ENCODE results near the gene UGT1A8. TPM values are rescaled to one million over a fixed set of nuclear protein-coding genes. Genes with fewer than 3 reads are reported as not detected.
"Not testable (repeated sequence)": the region's sequence is repeated elsewhere in the genome, so short reads cannot be mapped to it uniquely, and the experiment has no call there.

UGT1A8 gene
- polyA plus RNA-seq, 1 of the 3 experiments (the other 2 are of a cell fraction), result not detected

DNA sequence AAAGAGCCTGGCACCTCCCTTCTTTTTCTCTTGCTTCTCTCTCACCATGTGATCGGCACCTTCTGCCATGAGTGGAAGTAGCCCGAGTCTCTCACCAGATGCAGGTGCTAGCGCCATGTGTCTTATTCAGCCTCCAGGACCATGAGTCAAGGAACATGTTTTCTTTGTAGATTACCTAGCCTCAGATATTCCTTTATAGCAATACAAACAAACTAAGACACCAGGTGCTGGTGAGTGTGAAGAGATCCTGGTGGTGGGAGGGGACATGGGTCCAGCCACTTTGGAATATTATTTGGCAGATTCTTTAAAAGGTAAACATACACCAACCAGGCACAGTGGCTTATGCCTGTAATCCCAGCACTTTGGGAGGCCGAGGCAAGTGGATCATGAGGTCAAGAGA is 45.0 kb upstream of the UGT1A8 start:
- Histone ChIP-seq H2AFZ (ENCODE audit: low read depth) (no peak overlapping the region), H3K9me3 (no peaks in the 10 kb centered on the region), H3K79me2 (ENCODE audit: insufficient read depth) (no peaks in the 10 kb centered on the region), H3K27me3 (ENCODE audit: insufficient read depth) (no peaks in the 10 kb centered on the region), H3K9ac (no peak overlapping the region), H3F3A (replicated peaks; ENCODE audit: insufficient read depth) (peaks cover 5% of the 10 kb centered on the region), H3K4me3 (ENCODE audit: low read depth in 2 of 2, low read length in 1 of 2) (no peak overlapping the region), H4K20me1 (ENCODE audit: insufficient read depth) (no peaks in the 10 kb centered on the region), H3K36me3 (replicated peaks in 1 of 2; ENCODE audit: control insufficient read depth in 1 of 2, insufficient read depth in 2 of 2, low read length in 1 of 2) (no peaks in the 10 kb centered on the region), H3K9me2 (no peaks in the 10 kb centered on the region), H3K4me1 (ENCODE audit: control insufficient read depth in 1 of 2, insufficient read depth in 2 of 2, low read depth in 1 of 2, low read length in 1 of 2) (no peaks in the 10 kb centered on the region), H3K27ac (ENCODE audit: low read depth in 2 of 2, low read length in 1 of 2) (no peak overlapping the region), H3K4me2 (no peak overlapping the region)
- ChIA-PET CTCF (no interaction called here), POLR2A (no interaction called here)
- WGBS (ENCODE audit: low lambda C conversion rate), result 77% methylated on average over 4 of the region's 4 CpGs
- no peak for DNase-seq
- no peak for TF ChIP-seq CHD2 (IDR thresholded peaks at IDR 0.05; ENCODE audit: low read length, partially characterized antibody)
- no peak for TF ChIP-seq POLR2AphosphoS5 (IDR thresholded peaks at IDR 0.05; ENCODE audit: low read depth, low read length)
- TF ChIP-seq NRF1 (IDR thresholded peaks at IDR 0.05; ENCODE audit: low read depth, low read length), result no peak
- TF ChIP-seq IRF3 (IDR thresholded peaks at IDR 0.05; ENCODE audit: low read depth, low read length), result no peak
- TF ChIP-seq, protein P1, sequence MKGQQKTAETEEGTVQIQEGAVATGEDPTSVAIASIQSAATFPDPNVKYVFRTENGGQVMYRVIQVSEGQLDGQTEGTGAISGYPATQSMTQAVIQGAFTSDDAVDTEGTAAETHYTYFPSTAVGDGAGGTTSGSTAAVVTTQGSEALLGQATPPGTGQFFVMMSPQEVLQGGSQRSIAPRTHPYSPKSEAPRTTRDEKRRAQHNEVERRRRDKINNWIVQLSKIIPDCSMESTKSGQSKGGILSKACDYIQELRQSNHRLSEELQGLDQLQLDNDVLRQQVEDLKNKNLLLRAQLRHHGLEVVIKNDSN (IDR thresholded peaks at IDR 0.05; ENCODE audit: borderline replicate concordance, low read depth), result no peak
- no peak for TF ChIP-seq TAF1 (IDR thresholded peaks at IDR 0.05; ENCODE audit: borderline replicate concordance, low read depth, low read length)
- TF ChIP-seq FOXJ3 (CRISPR knock-in tag; IDR thresholded peaks at IDR 0.05), result no peak
- TF ChIP-seq ELF1 (IDR thresholded peaks at IDR 0.05), result no peak
- TF ChIP-seq CTCF (IDR thresholded peaks at IDR 0.05), result no peak
- no peak for TF ChIP-seq SIN3A (IDR thresholded peaks at IDR 0.05; ENCODE audit: borderline replicate concordance, low read depth, low read length)
- no peak for TF ChIP-seq NFIC (IDR thresholded peaks at IDR 0.05; ENCODE audit: borderline replicate concordance)

DNA sequence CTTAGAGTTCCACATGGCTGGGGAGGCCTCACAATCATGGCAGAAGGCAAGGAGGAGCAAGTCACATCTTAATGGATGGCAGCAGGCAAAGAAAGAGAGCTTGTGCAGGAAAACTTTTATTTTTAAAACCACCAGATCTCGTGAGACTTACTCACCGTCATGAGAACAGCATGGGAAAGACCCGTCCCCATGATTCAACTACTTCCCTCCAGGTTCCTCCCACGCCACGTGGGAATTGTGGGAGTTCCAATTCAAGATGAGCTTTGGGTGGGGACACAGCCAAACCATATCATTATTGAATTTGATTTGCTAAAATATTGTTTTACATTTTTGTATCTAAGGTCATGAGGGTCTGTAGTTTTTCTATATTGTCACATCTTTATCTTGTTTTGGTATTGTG is 40.1 kb upstream of the UGT1A8 start:
- H3F3A ChIP-seq (replicated peaks; ENCODE audit: insufficient read depth); H3K36me3 ChIP-seq (replicated peaks in 1 of 2; ENCODE audit: control insufficient read depth in 1 of 2, insufficient read depth in 2 of 2, low read length in 1 of 2); H3K9ac ChIP-seq; H3K27me3 ChIP-seq (ENCODE audit: insufficient read depth); H3K79me2 ChIP-seq (ENCODE audit: insufficient read depth); CTCF ChIA-PET; H3K27ac ChIP-seq (ENCODE audit: low read depth in 2 of 2, low read length in 1 of 2); H3K4me2 ChIP-seq; H4K20me1 ChIP-seq (ENCODE audit: insufficient read depth); H2AFZ ChIP-seq (ENCODE audit: low read depth); POLR2A ChIA-PET; DNase-seq; H3K4me1 ChIP-seq (ENCODE audit: control insufficient read depth in 1 of 2, insufficient read depth in 2 of 2, low read depth in 1 of 2, low read length in 1 of 2); H3K9me2 ChIP-seq; H3K9me3 ChIP-seq; H3K4me3 ChIP-seq (ENCODE audit: low read depth in 2 of 2, low read length in 1 of 2): not testable (repeated sequence)
- 31% methylated on average over 5 of the region's 5 CpGs for WGBS (ENCODE audit: low lambda C conversion rate)

DNA sequence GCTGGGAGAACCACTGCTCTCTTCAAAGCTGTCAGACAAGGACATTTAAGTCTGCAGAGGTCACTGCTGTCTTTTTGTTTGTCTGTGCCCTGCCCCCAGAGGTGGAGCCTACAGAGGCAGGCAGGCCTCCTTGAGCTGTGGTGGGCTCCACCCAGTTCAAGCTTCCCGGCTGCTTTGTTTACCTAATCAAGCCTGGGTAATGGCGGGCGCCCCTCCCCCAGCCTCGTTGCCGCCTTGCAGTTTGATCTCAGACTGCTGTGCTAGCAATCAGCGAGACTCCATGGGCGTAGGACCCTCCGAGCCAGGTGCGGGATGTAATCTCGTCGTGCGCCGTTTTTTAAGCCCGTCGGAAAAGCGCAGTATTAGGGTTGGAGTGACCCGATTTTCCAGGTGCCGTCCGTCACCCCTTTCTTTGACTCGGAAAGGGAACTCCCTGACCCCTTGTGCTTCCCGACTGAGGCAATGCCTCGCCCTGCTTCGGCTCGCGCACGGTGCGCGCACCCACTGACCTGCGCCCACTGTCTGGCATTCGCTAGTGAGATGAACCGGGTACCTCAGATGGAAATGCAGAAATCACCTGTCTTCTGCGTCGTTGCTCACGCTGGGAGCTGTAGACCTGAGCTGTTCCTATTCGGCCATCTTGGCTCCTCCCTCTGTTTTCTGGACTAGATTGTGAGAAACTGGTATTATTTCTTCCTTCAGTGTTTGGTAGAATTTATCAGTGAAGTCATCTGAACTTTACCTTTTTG is 34.0 kb upstream of the UGT1A8 start:
- H3K27me3 ChIP-seq (ENCODE audit: insufficient read depth); H3K27ac ChIP-seq (ENCODE audit: low read depth in 2 of 2, low read length in 1 of 2); H3K4me2 ChIP-seq; H3K9me3 ChIP-seq; H3K9me2 ChIP-seq; DNase-seq; H3K4me1 ChIP-seq (ENCODE audit: control insufficient read depth in 1 of 2, insufficient read depth in 2 of 2, low read depth in 1 of 2, low read length in 1 of 2); H3K36me3 ChIP-seq (replicated peaks in 1 of 2; ENCODE audit: control insufficient read depth in 1 of 2, insufficient read depth in 2 of 2, low read length in 1 of 2); H2AFZ ChIP-seq (ENCODE audit: low read depth); CTCF ChIA-PET; H4K20me1 ChIP-seq (ENCODE audit: insufficient read depth); H3K79me2 ChIP-seq (ENCODE audit: insufficient read depth); H3K9ac ChIP-seq; H3K4me3 ChIP-seq (ENCODE audit: low read depth in 2 of 2, low read length in 1 of 2); POLR2A ChIA-PET; H3F3A ChIP-seq (replicated peaks; ENCODE audit: insufficient read depth): not testable (repeated sequence)
- WGBS (ENCODE audit: low lambda C conversion rate), result 86% methylated on average over 20 of the region's 35 CpGs

Measured in SK-N-SH (cell line).